ENCODE measurements around the gene GRID1. TPM values are rescaled to one million over a fixed set of nuclear protein-coding genes. Genes with fewer than 3 reads are reported as not detected.
"Not testable (repeated sequence)": the region's sequence is repeated elsewhere in the genome, so short reads cannot be mapped to it uniquely, and the experiment has no call there.

GRID1 gene
- total RNA-seq, 1 experiment from 2014 or later = 0.07 TPM

DNA sequence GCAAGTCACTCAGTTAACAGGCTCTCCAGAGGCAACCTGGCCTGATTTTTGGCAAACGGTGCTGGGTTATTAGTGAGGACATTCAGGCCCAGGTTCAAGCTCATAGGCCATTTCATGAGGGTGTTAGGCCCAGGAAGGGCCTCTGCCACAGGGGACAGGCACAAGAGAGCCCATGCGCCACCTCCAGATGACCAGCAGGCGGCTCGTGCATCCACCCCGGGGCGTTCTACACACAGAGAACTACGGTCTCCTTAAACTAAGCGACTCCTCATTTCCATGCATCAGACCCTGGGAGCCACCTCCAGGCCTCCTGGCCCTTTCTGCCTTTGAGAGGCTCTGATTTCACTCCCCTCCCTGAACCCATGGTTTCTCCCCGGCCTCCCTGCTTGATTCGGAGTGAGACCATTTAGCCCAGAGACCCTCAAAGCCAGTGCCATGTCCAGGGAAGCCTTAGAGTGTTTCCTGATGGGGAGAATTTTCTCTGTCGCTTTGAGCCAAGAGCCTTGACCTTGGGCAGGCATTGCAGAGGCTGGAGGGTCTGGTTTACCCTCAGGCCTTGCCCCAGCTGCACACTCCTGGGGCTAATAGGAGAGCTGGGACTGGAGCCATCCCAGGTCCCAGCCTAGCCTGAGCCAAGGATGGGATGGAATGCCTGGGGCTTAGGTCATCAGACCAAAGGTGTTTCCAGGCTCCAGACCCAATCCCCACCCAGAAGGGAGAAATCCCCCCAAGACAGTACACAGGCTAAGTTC, 188.0 kb downstream of the GRID1 start:
- Histone ChIP-seq H3K36me3 (ENCODE audit: insufficient read depth, low read length) (no peaks in the 10 kb centered on the region), H3K4me1 (ENCODE audit: low read length) (no peaks in the 10 kb centered on the region), H3K27me3 (ENCODE audit: low read length) (no peaks in the 10 kb centered on the region), H3K79me2 (ENCODE audit: low read length) (no peaks in the 10 kb centered on the region), H3K4me2 (ENCODE audit: low read depth, low read length, poor library complexity, severe bottlenecking) (no peak overlapping the region), H3K9me3 (ENCODE audit: low read length) (no peaks in the 10 kb centered on the region), H3K27ac (ENCODE audit: low read length) (no peak overlapping the region), H3K9ac (ENCODE audit: low read length) (no peak overlapping the region), H3K4me3 (ENCODE audit: low read length) (no peak overlapping the region), H4K20me1 (ENCODE audit: insufficient read depth, low read depth, low read length) (no peaks in the 10 kb centered on the region), H3K9me2 (replicated peaks; ENCODE audit: insufficient read depth, low read length) (no peaks in the 10 kb centered on the region), H2AFZ (ENCODE audit: low read length) (no peak overlapping the region)
- no peak for DNase-seq

DNA sequence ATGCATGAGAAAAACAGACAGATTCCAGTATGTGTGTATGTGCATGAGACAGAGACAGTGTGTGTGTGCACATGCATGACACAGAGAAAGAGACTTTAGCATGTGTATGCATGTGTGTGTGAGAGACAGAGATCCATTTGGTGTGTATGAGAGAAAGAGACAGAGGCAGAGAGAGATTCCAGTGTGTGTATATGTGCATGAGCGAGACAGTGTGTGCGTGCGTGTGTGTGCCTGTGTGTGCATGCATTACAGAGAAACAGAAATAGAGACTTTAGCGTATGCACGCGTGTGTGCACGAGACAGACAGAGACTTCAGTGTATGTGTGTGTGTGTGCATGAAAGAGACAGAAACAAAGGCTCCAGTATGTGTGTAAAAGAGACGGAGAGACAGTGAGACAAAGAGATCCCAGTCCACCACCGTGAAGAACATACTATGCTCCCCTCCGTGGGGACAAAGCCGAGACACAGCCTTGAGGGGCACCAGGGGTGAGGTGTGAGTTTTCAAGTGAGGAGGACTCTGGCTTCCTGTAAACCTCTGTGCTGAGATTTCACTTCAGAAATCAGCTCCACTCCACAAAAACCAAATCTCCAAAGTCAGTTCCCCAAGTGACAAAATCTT, 188.9 kb downstream of the GRID1 start:
- no peaks in the 10 kb centered on the region for H3K9me2 ChIP-seq (replicated peaks; ENCODE audit: insufficient read depth, low read length)
- no peak overlapping the region for H3K27ac ChIP-seq (ENCODE audit: low read length)
- no peaks in the 10 kb centered on the region for H4K20me1 ChIP-seq (ENCODE audit: insufficient read depth, low read depth, low read length)
- no peak overlapping the region for H3K4me2 ChIP-seq (ENCODE audit: low read depth, low read length, poor library complexity, severe bottlenecking)
- no peaks in the 10 kb centered on the region for H3K9me3 ChIP-seq (ENCODE audit: low read length)
- DNase-seq = no peak
- no peaks in the 10 kb centered on the region for H3K36me3 ChIP-seq (ENCODE audit: insufficient read depth, low read length)
- no peaks in the 10 kb centered on the region for H3K4me1 ChIP-seq (ENCODE audit: low read length)
- no peak overlapping the region for H3K4me3 ChIP-seq (ENCODE audit: low read length)
- no peak overlapping the region for H3K9ac ChIP-seq (ENCODE audit: low read length)
- no peak overlapping the region for H2AFZ ChIP-seq (ENCODE audit: low read length)
- H3K79me2 ChIP-seq (ENCODE audit: low read length) = no peaks in the 10 kb centered on the region
- H3K27me3 ChIP-seq (ENCODE audit: low read length) = no peaks in the 10 kb centered on the region

DNA sequence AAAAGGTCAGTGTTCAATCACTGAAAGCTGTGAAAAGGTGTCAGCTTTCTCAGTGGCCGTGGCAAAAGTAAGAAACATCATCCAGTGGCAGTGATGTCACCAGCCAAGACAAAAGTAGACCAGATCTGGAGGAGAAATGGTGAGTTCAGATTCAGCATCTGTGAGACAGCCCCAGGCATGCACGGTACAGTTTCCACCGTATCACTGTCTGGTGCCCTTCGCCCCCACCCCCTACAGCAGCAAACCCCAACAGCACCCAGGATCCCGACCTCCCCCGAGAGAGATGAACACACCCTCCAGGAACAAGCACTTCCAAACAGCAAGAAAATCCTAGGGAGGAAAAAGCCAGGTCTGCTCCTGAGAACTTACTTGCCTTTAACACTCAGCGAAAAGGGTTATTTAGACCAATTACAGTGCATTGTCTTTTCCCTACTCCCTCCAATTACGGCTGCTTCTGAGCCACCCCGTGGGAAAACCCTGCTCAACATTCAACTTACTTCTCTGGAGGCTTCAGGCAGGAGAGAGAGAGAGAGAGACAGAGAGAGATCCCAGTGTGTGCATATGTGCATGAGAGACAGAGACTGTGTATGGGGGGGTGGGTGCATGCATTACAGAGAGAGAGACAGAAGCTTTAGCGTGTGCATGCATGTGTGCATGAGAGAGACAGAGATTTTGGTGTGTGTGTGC, 189.6 kb downstream of the GRID1 start:
- no peak overlapping the region for H3K27ac ChIP-seq (ENCODE audit: low read length)
- H3K79me2 ChIP-seq (ENCODE audit: low read length) = no peaks in the 10 kb centered on the region
- no peak overlapping the region for H2AFZ ChIP-seq (ENCODE audit: low read length)
- no peaks in the 10 kb centered on the region for H3K27me3 ChIP-seq (ENCODE audit: low read length)
- no peak overlapping the region for H3K4me2 ChIP-seq (ENCODE audit: low read depth, low read length, poor library complexity, severe bottlenecking)
- no peaks in the 10 kb centered on the region; the same call in 1 of the 2 replicates for H3K4me1 ChIP-seq (ENCODE audit: low read length)
- no peak for DNase-seq
- H3K9me3 ChIP-seq (ENCODE audit: low read length) = no peaks in the 10 kb centered on the region
- no peaks in the 10 kb centered on the region for H4K20me1 ChIP-seq (ENCODE audit: insufficient read depth, low read depth, low read length)
- H3K9ac ChIP-seq (ENCODE audit: low read length) = no peak overlapping the region
- no peak overlapping the region for H3K4me3 ChIP-seq (ENCODE audit: low read length)
- H3K9me2 ChIP-seq (replicated peaks; ENCODE audit: insufficient read depth, low read length) = no peaks in the 10 kb centered on the region
- no peaks in the 10 kb centered on the region for H3K36me3 ChIP-seq (ENCODE audit: insufficient read depth, low read length)

DNA sequence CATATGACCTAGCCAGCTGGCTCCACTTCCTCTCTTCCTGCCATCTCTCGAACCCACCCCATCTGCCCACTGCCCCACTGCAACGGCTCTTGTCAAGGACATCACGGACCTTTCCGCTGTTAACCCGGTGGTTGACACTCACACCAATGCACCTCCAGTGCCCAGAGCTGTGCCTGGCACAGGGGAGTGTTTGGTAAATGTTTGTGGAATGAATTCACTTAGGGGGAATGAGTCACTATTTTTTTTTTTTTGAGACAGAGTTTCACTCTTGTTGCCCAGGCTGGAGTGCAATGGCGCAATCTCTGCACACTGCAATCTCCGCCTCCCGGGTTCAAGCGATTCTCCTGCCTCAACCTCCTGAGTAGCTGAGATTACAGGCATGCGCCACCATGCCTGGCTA, 191.1 kb downstream of the GRID1 start:
- H3K27me3 ChIP-seq (ENCODE audit: low read length); H3K9me3 ChIP-seq (ENCODE audit: low read length); DNase-seq; H2AFZ ChIP-seq (ENCODE audit: low read length); H3K9me2 ChIP-seq (replicated peaks; ENCODE audit: insufficient read depth, low read length); H3K4me3 ChIP-seq (ENCODE audit: low read length); H3K79me2 ChIP-seq (ENCODE audit: low read length); H3K36me3 ChIP-seq (ENCODE audit: insufficient read depth, low read length); H3K4me2 ChIP-seq (ENCODE audit: low read depth, low read length, poor library complexity, severe bottlenecking); H3K9ac ChIP-seq (ENCODE audit: low read length); H3K27ac ChIP-seq (ENCODE audit: low read length); H4K20me1 ChIP-seq (ENCODE audit: insufficient read depth, low read depth, low read length): not testable (repeated sequence)
- H3K4me1 ChIP-seq (ENCODE audit: low read length) = peaks cover 15% of the 10 kb centered on the region

DNA sequence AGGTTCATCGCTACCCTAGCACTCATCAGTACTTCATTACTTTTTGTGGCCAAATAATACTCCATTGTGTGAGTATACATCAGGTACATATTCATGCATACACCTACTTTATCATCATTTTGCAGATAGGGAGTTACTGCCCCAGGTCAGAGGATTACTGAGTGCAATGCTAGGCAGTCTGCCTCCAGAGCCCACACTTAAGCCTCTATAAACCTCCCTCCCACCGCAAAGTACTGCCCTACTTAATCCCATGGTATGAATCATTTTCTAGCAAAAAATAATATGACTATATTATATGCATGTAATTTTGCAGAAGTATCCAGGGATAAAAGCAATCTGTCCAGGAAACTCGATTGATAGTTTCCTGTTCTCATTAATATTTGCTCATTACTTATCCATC, 194.3 kb downstream of the GRID1 start:
- H3K9ac ChIP-seq (ENCODE audit: low read length) = no peak overlapping the region
- H2AFZ ChIP-seq (ENCODE audit: low read length) = no peak overlapping the region
- H3K4me3 ChIP-seq (ENCODE audit: low read length) = no peak overlapping the region
- H3K9me2 ChIP-seq (replicated peaks; ENCODE audit: insufficient read depth, low read length) = no peaks in the 10 kb centered on the region
- H3K9me3 ChIP-seq (ENCODE audit: low read length) = no peaks in the 10 kb centered on the region
- H3K27me3 ChIP-seq (ENCODE audit: low read length) = no peaks in the 10 kb centered on the region
- peaks cover 24% of the 10 kb centered on the region for H3K4me1 ChIP-seq (ENCODE audit: low read length)
- no peak for DNase-seq
- no peaks in the 10 kb centered on the region for H3K79me2 ChIP-seq (ENCODE audit: low read length)
- H3K27ac ChIP-seq (ENCODE audit: low read length) = no peak overlapping the region
- no peaks in the 10 kb centered on the region for H3K36me3 ChIP-seq (ENCODE audit: insufficient read depth, low read length)
- no peak overlapping the region for H3K4me2 ChIP-seq (ENCODE audit: low read depth, low read length, poor library complexity, severe bottlenecking)
- no peaks in the 10 kb centered on the region for H4K20me1 ChIP-seq (ENCODE audit: insufficient read depth, low read depth, low read length)

DNA sequence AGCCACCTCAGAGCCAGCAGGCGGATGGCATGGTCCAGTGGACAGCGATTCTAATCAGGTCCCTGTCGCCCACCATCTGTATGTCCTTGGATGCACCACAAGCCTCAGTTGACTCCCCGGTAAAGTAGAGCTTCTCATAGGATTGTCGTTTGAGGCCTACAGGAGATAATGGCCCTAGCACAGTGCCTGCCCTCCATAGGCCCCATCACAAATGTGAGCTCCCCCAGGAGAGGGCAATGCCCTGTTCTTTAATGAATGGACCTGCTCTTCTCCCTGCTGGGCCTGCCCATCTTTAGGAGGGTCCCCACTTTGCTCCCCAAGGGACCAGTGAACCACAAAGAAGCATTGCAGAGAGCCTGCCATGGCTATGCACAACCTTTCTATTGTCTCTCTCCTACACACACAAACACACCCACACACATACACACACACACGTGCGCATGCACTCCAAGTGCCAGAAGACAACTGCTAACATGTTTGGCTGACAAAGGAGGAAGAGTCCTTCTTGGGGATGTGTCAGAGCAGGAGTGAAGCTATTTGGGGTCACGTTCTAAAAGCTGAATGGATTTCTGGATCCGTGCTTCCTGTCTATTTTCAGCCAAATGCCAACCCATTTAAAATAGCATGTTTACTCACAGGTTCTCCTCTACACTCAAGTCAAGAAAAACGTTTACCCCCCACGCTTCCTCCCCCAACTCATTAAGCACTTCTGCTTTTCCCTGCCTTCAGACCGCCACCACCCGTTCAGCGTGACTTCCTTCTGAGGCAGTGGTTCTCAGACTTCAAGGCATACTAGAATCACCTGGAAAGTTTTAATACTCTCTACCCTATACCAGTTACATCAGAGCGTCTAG, 196.1 kb downstream of the GRID1 start:
- Histone ChIP-seq H3K27me3 (ENCODE audit: low read length) (no peaks in the 10 kb centered on the region), H3K9ac (ENCODE audit: low read length) (no peak overlapping the region), H3K79me2 (ENCODE audit: low read length) (no peaks in the 10 kb centered on the region), H3K9me3 (ENCODE audit: low read length) (no peaks in the 10 kb centered on the region), H3K4me2 (ENCODE audit: low read depth, low read length, poor library complexity, severe bottlenecking) (peak overlapping the region; percentile 45), H3K36me3 (ENCODE audit: insufficient read depth, low read length) (no peaks in the 10 kb centered on the region), H3K4me1 (ENCODE audit: low read length) (peaks cover 24% of the 10 kb centered on the region), H3K27ac (ENCODE audit: low read length) (no peak overlapping the region), H4K20me1 (ENCODE audit: insufficient read depth, low read depth, low read length) (no peaks in the 10 kb centered on the region), H2AFZ (ENCODE audit: low read length) (no peak overlapping the region), H3K9me2 (replicated peaks; ENCODE audit: insufficient read depth, low read length) (no peaks in the 10 kb centered on the region), H3K4me3 (ENCODE audit: low read length) (no peak overlapping the region)
- DNase-seq = peak; percentile 43

DNA sequence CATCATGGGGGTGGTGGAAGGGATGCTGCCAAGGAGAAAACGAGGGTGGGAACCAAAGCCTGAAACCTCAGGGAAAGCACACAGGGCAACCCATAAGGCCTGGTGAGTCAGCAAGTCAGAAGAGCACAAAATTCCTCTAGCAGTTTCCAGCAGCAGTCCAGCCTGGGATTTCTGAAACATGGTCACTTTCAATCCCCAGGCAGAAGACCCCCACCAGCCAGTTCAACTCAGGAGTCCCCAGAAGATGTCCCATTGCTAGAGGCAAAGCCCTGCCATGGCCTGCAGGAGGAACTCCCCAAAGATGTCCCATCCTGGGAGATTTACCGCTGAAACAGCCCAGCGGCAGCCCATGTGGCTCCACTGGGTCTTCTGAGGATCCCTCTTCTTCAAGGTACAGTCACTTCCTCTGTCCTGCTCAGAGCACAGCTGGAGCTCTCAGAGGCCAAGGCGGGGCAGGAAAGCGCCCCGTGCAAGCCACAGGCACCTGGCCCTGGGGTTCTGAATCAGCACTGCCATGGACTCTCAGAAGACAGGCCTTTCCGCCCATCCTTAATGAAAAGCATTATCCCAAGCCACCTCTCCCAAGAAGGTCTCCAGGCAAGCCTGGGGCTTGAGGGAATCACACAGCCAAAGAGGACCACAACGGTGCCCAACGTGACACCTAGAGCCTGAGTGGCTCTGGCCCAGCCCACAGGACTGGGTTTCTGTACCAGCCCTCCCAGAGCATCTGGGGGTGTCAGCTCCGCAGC, 196.9 kb downstream of the GRID1 start:
- no peaks in the 10 kb centered on the region for H4K20me1 ChIP-seq (ENCODE audit: insufficient read depth, low read depth, low read length)
- no peaks in the 10 kb centered on the region for H3K9me2 ChIP-seq (replicated peaks; ENCODE audit: insufficient read depth, low read length)
- H3K4me1 ChIP-seq (ENCODE audit: low read length) = peaks cover 24% of the 10 kb centered on the region
- H2AFZ ChIP-seq (ENCODE audit: low read length) = no peak overlapping the region
- H3K9me3 ChIP-seq (ENCODE audit: low read length) = no peaks in the 10 kb centered on the region
- no peak overlapping the region for H3K4me3 ChIP-seq (ENCODE audit: low read length)
- no peaks in the 10 kb centered on the region for H3K36me3 ChIP-seq (ENCODE audit: insufficient read depth, low read length)
- no peak overlapping the region for H3K4me2 ChIP-seq (ENCODE audit: low read depth, low read length, poor library complexity, severe bottlenecking)
- H3K9ac ChIP-seq (ENCODE audit: low read length) = no peak overlapping the region
- no peaks in the 10 kb centered on the region for H3K79me2 ChIP-seq (ENCODE audit: low read length)
- DNase-seq = no peak
- H3K27me3 ChIP-seq (ENCODE audit: low read length) = no peaks in the 10 kb centered on the region
- H3K27ac ChIP-seq (ENCODE audit: low read length) = no peak overlapping the region

All from Karpas-422 (cell line).